Activated CD4-positive, alpha-beta T cell treated with anti-CD3 and anti-CD28 coated beads for 24 hours (primary cell): ENCODE measurements around the gene TAF11L2.
"Not testable (repeated sequence)": the region's sequence is repeated elsewhere in the genome, so short reads cannot be mapped to it uniquely, and the experiment has no call there.

Experiments
- DNase-seq, 2 donors: peaks; one replicate each; pipeline ENCODE4 v3.0.0-alpha.2; 2020; ENCODE audit warnings: low read depth in 2 of 2

The TAF11L2 gene

GRCh38 chr5:17526504-17526903 lies 28.5 kb downstream of the TAF11L2 start:
- DNase-seq, result not testable (repeated sequence)

GRCh38 chr5:17528369-17528768 lies 30.3 kb downstream of the TAF11L2 start, which contains the start of gene TAF11L6:
Gene TAF11L6, plus strand, starts transcription at chr5:17528669.
- DNase-seq, result not testable (repeated sequence)
